HG02973 (cell line): Measurements from ENCODE around the gene LAGE3.

ENCODE experiments used
- ATAC-seq: cut with Tn5 transposase; IDR thresholded peaks from one replicate; pipeline ENCODE4 v1.9.1; 2021; ENCODE audit warnings: moderate library complexity; ENCODE audit not compliant: unreplicated experiment

Gene LAGE3, protein sequence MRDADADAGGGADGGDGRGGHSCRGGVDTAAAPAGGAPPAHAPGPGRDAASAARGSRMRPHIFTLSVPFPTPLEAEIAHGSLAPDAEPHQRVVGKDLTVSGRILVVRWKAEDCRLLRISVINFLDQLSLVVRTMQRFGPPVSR

DNA sequence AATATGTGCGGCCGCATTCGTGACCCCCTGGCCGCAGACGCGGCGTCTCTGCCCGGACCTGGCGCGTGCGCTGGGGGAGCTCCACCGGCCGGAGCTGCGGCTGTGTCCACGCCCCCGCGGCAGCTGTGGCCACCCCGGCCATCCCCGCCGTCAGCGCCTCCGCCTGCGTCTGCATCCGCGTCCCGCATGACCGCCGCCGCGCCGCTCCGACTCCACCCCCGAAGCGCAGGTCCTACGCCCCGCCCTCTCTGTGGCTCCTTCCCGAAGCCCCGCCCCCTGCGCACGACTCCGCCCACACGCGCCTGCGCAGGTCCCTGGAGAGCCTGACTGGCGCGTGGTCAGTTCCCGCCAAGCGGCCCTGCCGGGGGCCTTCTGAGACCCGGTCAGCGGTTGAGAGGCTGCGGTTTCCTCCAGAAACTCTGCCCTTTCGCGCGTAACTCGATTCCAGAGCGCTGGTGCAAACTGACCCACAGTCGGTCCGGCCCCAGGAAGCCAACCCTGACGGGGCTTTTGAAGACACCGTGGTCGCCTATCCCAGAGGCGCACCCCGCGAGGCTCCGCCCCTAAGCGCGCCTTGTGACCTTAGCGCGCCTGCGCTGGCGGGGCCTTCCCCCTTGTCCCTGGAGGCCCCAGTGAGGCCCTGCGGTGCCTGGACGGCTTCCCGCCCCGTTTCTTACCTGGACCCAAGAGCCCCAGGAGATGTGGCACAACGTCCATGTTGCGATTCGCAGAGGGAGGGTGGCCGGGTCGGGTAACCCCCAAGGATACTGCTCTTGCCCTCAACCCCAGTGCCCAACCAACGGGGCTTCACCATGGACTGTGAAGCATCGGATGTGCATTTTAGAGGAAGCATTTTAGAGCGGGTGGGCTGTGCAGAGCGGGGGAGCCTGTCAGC is at the start of gene LAGE3:
Gene LAGE3 (minus strand): TSS at position 554 of the 895 bp plus-strand sequence. CDS start 366 bp downstream, at position 188.
- ATAC-seq = peak; percentile 81

DNA sequence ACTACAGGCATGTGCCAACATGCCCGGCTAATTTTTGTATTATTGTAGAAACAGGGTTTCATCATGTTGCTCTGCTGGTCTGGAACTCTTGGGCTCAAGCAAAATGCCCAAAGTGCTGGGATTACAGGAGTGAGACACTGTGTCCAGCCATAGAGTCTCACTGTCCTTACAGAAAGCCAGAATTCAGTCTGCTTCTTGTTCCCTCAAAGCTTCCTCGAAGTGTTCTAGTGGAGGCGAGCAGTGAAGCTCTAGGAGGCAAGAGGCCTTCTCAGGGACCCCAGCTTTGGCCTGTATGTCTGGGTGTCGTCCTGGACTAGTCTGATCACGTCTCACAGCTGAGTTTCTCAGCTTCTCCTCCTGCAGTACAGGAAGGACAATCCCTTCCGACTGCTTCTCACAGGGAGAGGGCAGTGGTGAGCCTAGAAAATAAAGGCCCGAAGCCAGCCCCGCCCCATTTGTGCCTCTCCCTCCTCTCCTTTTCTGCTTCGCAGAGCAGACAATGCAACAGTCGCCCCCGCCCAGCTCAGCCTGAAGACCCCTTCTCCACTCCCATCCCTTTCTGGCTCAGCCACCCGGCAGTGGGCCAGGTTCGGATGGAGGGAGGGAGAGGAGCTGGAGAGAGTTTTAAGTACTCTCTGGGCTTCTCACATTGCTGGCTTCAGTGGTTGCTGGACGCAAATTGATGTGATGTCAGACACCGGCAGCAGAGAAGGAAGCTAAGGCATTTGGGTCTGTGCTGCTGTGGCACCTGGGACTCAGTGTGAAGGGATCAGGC is 48.0 kb upstream of the LAGE3 start:
- peak; percentile 84 for ATAC-seq

DNA sequence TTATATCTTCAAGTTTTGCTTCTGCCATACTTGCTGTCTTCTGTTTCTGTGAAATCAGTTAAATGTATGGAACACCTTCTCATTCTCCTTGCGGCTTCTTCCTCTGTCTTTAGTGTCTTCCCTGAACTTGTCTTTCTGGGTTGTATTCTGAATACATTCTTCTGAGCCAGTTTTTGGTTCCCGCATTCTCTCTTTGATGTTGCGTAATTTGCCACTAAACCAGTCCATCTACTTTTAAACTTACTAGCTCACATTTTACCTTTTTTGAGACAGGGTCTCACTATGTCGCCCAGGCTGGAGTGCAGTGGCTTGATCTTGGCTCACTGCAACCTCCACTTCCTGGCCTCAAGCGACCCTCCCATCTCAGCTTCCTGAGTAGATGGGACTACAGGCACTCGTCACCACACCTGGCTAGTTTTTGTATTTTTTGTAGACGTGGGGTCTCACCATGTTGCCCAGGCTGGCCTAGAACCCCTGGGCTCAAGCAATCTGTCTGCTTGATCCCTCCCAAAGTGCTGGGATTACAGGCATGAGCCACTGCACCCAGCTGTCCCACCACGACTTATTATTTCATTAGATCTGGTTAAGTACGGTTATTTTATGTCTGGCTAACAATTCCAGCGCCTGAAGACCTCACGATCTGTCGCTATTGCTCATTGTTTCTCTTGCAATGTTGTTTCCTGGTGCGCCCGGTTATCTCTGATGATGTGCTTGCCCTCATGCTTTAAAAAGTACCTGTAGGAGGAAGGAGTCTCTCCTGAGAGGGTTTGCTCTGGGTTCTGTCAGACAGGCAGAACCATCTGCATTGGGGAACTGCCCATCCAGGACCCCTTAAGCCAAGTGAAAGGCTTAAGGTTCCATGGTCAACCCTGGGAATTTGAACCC is 46.8 kb upstream of the LAGE3 start:
- ATAC-seq = no peak

DNA sequence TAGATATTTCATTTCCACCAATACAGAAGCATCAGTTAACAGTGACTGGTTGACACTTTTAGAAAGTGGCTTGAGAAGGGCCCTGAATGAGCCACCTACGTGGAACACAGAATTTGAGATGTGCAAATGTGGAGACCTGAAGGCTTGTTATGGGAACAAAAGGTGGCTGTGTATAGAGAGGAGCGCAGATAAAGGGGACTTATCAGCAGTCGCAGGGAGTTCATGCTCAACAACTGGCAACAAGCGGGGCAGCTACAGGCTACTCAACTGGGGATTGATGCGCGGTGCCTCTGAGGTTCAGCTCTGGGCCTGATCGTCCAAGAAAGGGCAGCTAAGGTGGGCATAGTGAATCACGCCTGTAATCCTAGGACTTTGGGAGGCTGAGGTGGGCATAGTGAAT is 40.3 kb upstream of the LAGE3 start:
- no peak for ATAC-seq

DNA sequence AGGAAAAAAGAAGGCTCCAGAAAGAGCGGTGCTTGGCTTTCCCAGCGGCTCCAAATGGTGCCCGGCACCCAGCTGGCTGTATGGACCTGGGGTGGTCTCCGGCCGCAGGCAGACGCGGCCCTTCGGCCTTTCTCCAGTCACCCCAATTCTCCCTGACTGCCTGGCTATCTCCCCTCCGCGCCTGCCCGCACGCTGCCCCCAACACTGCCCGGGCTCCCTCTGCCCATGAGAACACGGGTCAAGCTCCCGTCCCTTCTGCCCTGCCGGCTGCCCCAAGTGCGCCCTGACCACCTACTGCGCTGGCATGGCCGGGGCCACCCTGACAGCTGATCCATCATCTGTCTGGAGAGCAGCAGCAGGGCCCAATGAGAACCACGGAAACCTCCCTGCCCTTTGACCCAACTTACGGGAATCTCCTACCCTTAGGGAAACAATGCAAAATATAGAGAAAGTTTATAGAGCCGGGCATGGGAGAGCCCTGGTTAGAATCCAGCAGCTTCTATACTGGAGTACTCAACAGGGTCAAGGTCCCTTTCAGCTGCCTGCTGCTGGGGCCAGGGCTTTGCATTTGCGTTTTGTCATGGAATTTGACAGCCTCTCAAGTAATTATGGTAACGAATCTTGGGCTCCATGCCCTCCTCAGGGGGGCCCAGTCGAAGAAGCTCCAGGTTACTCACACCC is 38.2 kb upstream of the LAGE3 start:
- ATAC-seq = no peak

DNA sequence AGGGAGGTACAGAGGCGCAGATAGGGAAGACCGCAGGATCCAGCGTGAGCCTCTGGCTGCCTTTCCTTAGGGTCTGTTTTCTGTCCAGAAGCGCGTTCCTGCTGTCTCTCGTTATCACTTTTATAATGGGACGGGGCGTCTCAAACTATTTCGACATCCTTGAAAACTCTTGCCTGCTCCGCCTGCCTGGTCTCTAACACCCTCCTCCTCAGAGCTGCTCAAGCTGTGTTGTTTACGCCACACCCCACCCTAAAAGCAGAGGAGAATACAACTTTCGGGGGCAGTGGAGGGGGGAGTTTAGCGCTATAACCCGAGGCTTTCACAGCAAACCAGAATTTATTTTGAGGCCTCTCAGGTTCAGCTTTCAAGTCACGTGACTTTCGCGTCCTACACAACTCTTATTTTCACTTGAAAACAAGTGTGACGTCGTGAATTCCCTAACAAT is 37.6 kb upstream of the LAGE3 start:
- ATAC-seq = no peak

DNA sequence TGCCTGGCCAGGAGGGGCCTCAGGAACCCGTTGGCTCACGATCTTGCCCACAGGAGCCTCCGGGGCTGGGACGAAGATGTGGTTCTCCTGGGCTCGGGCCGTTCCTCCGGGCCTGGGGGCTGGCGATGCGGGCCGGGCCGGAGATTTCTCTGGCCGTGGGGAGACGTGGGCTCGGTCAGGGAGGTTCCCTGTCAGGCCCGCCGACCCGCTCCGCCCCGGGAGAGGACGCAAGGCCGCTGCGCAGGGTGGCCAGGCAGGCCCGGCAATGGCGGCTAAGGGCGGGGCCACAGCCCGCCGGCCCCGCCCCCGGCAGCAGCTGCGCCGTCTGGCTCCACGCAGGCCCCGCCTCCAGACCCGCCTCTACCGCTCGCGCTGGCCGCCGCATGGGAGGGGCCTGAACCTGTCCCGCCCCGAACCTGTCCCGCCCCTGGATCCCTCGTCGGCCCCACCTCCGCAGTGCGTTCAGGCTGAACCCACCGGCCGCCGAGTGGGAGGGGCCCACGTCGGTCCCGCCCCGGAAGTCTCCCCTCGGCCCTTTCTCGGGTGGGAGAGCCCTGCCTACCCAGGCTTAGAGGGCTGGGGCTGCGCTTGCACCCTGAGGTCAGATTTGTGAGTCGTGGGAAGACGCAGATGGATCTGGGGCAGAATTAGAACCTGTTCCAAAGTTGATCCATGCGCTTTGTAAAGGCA is 37.0 kb upstream of the LAGE3 start, which contains the start of gene FAM3A:
Gene FAM3A (minus strand): TSS at position 267 of the 690 bp plus-strand sequence. CDS start 460 bp downstream, outside the sequence.
- peak; percentile 91 for ATAC-seq

DNA sequence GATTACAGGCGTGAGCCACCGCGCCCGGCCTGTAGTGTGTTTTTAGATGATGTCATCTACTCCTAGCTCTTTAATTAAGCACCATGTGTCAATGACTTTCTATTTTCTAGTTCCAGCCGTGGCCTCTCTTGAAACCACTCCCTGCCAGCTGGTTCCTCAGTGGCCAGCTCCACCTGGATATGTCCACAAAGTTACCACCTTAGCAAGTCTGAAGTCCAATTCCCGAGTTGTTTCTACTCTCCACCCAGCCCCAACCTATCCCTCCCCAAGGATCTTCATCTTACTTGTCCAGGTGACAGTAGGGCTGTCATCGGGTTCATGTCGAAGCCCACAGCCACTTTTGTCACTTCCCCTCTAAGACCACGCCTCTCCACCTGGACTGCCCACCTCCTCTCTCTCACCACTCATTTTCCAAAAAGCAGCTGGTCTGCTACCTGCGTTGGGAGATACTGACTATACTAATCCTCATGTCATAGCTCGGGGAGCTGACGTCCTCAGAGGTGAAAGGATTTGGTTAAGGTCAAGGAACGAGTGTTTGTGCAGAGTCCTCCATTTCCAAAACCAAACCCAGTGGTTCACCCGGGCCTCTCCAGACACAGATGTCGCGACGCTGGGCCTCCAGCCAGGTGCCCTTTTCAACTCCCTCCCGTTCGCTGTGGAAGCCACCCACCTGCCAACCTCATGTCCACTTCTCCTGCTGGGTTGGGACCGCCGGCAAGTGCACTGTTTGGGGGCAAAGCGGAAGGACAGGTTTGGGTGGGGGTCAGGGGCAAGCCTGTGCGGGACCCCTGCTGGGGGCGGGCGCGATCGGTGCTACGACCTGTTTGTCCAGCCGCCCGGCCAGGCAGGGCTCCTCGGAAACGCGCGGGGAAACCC is 36.2 kb upstream of the LAGE3 start:
- ATAC-seq = peak; percentile 35

DNA sequence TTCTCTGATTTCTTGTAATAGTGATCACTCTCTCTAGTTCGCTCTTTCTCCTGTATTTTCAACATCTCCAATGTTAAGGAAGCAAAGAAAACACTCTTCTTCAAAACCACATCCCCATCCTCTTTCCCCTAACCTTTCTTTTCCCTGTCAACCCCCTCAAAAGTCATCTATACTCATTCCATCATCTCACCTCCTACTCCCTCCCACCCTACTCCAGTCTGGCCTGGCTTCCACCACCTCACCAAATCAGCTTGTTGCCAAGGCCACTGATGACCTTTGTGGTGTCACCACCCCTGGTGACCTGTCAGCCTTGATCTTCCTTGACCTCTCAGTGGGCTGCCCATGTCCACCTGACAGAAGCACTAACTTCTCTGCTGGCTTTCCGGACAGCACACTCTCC is 34.6 kb upstream of the LAGE3 start:
- ATAC-seq = no peak

DNA sequence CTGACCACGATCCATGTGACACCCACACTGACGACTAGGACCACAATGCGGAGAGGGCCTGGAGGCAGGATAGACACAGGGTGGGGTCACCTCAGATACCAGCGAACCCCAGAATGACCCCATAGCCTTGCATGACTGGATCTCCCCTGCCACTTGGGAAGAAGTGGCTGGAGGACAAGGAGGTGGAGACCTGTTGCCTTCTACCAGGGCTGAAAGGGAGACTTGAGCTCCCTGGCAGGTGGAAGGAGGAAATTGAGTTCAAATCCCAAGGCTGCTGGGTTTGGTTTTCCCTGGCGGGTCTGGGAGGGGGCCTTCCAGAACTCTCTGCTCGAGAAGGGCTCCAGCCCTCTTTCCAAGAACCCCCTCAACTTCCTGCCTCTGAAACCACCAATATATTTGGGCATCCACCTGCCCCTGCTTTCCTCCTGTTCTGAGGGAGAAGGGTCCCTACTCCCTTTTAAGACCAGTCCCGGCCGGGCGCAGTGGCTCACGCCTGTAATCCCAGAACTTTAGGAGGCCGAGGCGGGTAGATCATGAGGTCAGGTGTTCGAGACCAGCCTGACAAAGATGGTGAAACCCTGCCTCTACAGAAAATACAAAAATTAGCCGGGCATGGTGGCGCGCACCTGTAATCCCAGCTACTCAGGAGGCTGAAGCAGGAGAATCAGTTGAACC is 33.9 kb upstream of the LAGE3 start:
- no peak for ATAC-seq

DNA sequence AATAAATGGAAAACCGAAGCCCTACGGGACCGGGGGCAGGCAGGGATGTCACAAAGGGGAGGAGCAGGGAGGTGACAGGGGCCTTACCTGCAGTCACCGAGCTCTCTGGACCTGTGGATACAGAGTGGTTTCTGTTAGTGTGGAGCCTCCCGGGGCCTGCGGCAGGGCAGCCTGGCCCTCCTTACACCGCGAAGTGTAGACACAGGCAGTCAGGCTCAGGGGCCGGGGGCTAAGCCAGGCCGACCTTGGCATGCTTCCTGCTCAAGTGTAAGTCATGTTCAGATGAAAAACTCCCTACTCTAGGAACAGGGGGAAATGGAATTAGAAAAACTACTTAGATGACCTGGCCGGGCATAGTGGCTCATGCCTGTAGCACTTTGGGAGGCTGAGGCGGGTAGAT is 32.7 kb upstream of the LAGE3 start:
- ATAC-seq = no peak

DNA sequence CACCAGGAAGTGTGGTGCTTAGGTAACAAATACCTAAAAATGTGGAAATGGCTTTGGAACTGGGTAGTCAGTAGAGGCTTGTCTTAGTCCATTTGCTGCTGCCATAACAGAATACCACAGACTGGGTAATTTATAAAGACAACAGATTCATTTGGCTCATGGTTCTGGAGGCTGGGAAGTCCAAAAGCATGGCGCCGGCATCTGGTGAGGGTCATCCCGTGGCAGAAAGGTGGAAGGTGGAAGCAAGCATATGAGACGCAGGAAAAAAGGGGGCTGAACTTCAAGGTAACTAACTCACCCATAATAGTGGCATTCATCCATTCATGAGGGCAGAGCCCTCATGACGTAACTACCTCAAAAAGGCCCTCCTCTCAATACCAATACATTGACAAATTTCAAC is 30.4 kb upstream of the LAGE3 start:
- no peak for ATAC-seq

DNA sequence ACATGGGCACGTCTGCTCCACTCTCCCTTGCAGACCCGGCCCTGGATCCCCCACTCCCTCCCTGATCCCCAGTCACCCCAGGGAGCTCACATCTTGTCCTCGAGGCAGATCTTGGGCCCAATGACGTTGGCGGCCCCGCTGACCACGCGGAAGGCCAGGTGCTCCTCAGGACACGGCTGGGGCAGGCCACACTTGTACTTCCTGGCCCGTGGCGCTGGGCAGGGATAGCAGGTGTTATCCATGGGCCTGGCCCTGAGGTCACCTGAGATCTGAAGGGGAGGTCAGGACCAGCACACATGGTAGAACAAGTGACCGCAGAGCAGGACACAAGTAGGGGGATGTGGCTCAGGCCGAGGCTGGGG is 29.3 kb upstream of the LAGE3 start:
- no peak for ATAC-seq

DNA sequence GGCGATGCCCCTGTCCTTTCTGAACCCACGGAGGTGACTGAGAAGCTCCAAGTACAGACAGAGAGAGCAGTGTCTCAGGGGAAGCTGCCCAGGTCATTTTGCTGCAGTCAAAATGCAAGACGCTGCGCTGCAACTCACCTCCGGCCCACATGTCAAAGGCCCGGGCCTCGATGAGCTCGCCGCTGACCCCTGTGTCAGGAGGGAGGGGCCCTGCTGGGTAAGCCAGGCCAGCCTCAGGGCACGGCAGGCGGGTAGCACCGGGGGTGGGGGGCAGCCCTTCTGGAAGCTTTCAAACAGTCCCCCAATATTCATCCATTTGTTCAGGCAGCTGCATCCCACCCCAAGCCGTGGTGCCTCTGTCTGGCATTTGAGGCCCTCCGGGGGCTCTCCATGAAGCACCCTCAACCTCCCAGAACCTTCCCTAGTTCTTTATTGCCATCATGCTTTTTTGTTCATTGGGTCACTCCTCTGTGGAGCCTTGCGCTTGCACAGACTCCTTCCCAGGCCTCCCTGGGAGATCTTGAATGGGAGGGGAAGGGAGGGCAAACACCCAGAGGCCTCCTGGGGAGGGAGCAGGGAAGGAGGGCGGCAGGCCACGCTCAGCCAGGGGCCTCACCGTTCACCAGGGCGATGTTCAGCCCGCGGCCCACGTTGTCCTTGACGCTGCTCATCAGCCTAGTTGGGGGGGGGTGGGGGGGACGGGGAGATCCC is 28.7 kb upstream of the LAGE3 start:
- ATAC-seq = no peak

DNA sequence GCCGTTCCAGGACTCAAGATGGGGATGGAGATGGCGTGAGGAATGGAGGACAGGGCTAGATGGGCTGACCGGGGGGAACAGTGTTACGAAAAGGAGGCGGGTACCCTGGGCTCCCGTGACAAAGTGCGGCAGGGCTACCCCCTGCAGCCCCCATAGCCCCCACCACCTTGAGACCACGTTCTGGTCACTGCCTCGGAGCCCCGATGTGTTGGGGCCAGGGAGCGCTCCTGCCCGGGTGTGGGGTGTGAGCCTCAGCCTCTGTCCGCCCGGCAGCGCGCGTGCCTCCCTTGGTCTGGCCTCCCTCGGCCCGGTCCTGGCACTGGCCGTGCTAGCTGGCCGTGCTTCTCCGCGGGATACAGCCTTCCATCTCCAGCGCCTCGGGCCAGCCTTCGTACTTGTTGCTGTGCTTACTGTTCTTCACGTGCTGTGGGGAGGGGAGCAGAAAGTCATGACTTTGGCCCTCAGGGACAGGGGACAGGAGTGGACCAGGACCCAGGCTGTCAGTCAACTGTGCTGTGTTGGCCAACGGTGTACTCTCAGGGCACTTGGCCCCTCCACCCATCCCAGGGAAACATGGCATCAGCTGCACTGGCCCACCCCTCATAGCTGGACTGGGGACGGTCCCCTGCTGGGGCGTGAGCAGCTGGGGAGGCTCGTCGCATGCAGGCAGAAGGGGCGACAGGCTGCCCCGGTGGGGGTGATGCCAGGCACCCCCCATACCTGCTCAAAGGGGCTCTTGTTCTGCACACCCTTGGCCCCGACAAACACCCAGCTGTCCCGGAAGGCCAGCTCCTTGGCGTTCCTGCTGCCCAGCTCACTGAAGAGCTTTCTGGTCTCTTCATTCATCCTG is 27.6 kb upstream of the LAGE3 start:
- no peak for ATAC-seq

DNA sequence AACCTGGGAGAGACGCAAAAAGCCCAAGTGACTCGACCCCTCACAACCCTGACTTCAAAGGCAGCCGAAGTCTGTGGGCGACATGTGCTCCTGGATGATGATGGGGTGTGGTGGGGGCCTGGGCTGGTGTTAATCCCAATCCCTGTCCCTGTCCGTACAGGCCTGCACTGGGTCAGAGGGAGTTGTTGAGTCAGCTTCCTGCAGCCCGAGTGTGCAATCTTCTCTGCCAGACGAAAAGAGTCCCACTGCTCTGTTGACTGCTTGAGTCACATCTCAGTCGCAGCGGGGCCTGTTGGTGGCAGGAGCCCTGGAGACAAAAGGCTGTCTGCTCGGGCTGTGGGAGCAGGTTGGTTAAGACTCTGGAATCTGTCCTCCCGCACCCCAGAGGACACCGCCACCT is 26.7 kb upstream of the LAGE3 start:
- no peak for ATAC-seq
